A549 treated with RU486 at 1 μM for 4 hours (cell line): ENCODE measurements around the gene SERPINE3. TPM values are rescaled to one million over a fixed set of nuclear protein-coding genes. Genes with fewer than 3 reads are reported as not detected.

Experiments
- total RNA-seq: library from RNA; stranded (reverse); fragments of 200-300 nt; extraction: Qiagen RNA extraction; gene quantifications from 5 replicates; pipeline ENCODE4 v1.2.3, GENCODE V29; 2022; ENCODE audit warnings: low read depth

Gene SERPINE3
- total RNA-seq, result not detected in 5 replicates

DNA sequence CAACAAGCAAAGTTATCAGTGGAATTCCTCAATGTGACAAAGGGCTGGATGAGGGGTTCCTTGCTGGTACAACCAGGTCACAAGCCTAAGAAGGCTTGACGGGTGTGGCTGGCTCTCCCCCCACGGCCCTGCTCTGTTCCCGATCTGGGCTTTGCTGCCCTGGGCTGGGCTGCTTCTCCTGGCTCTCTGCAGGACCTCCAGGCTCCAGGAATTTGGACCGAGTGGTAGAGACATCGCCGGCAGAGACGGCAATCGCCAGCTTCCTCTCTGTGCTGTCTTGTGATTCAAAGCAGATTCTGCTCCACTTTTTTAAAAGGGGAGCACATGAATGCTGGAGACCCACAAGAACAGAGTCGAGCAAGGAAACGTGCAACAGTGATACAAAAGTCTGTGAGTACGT lies at the start of gene SERPINE3:
Gene SERPINE3, plus strand, starts transcription at position 338 of the 400 bp plus-strand sequence. CDS start 1,401 bp downstream, outside the sequence.

Other genes with a start within 250 kb of the SERPINE3 start
- gene C13orf42, start 228.4 kb upstream of the SERPINE3 start, total RNA-seq, result not detected in 5 replicates
- 1.7 to 2.4 TPM (median 2.2 TPM) in 5 replicates for gene FAM124A, start 117.3 kb upstream of the SERPINE3 start, total RNA-seq
- gene INTS6, start 113.3 kb downstream of the SERPINE3 start, total RNA-seq, result 7.9 to 10.9 TPM (median 9.5 TPM) in 5 replicates
- 1.8 to 3.4 TPM (median 2.9 TPM) in 5 replicates for gene WDFY2, start 244.8 kb downstream of the SERPINE3 start, total RNA-seq